Transverse colon (tissue), 4 donors: ENCODE measurements around the gene CALML3. TPM values are rescaled to one million over a fixed set of nuclear protein-coding genes. Genes with fewer than 3 reads are reported as not detected.

Experiments used
- DNase-seq: peaks from one replicate; pipeline ENCODE4 v3.0.0-alpha.2; 2019
- H3K27ac ChIP-seq, 4 donors: fragments of 200-600 bp; sonication (generic); 2 replicates each; pipeline ENCODE4 v1.5.1; 2016 to 2018; ENCODE audit warnings: inconsistent platforms in 4 of 4
- H3K27me3 ChIP-seq: fragments of 200-600 bp; sonication (generic); 2 replicates; pipeline ENCODE4 v1.5.1; 2017; ENCODE audit warnings: inconsistent platforms
- H3K36me3 ChIP-seq, 4 donors: fragments of 200-600 bp; sonication (generic); 2 replicates each; pipeline ENCODE4 v1.5.1; 2017 to 2019; ENCODE audit warnings: inconsistent platforms in 4 of 4
- H3K4me1 ChIP-seq, 4 donors: fragments of 200-600 bp; sonication (generic); 2 replicates each; pipeline ENCODE4 v1.5.1; 2017 to 2020; ENCODE audit warnings: inconsistent platforms in 4 of 4
- H3K4me3 ChIP-seq, 4 donors: fragments of 200-600 bp; sonication (generic); 1 replicate in 1 of 4; 2 replicates in 3 of 4; pipeline versions ENCODE4 v1.5.1 to v1.6.1; 2017 to 2019; ENCODE audit warnings: inconsistent platforms in 4 of 4
- H3K9me3 ChIP-seq, 2 donors: fragments of 200-600 bp; sonication (generic); 2 replicates each; pipeline ENCODE4 v1.5.1; 2017 to 2019; ENCODE audit warnings: inconsistent platforms in 2 of 2
- EP300 ChIP-seq: sonication (generic); formaldehyde crosslinking; IDR thresholded peaks from one replicate; pipeline ENCODE4 v1.6.1; 2017; ENCODE audit warnings: antibody characterized with exemption, low read depth
- POLR2A ChIP-seq: fragments of 450-650 bp; IDR thresholded peaks from one replicate; pipeline ENCODE4 v1.6.1; 2016; ENCODE audit warnings: antibody characterized with exemption, mild to moderate bottlenecking, moderate library complexity
- POLR2AphosphoS5 ChIP-seq, 3 donors: sonication (generic); formaldehyde crosslinking; IDR thresholded peaks; one replicate each; pipeline ENCODE4 v1.6.1; 2016; ENCODE audit warnings: antibody characterized with exemption in 3 of 3
- WGBS, 2 donors: methylation state at CpG; one replicate each; pipeline ENCODE4 v1.1.5; 2018; ENCODE audit warnings: low coverage in 1 of 2; 5-methylcytosine and 5-hydroxymethylcytosine counted together
- in situ Hi-C, 4 donors: fragments of 200-750 bp; cut with MboI; loops; one replicate each; pipeline versions ENCODE4 v1.15.0 to v1.15.1; 2017; ENCODE audit warnings: low sequenced_read_pairs in 3 of 4, low pct_ligation_motif_present in 1 of 4, low pct_unique_long_range_greater_than_20kb in 1 of 4
- intact Hi-C: fragments of 100-400 bp; cut with DNase I; formaldehyde crosslinking; loops from one replicate; pipeline ENCODE4 v1.15.1; 2023; ENCODE audit warnings: low total_unique reads
- total RNA-seq, 4 donors: library from RNA; depleted of rRNA; stranded (reverse); fragments of >200 nt; gene quantifications; one replicate each; pipeline ENCODE4 v1.1.0, GENCODE V29; 2016
- TF ChIP-seq, protein P1 (sequence below), 5 experiments: fragments of 200-600 bp in 3 of 5; fragments of 450-650 bp in 2 of 5; sonication (generic) in 3 of 5; IDR thresholded peaks; 1 replicate in 2 of 5; 2 replicates in 3 of 5; pipeline ENCODE4 v1.5.1; 2016 to 2017; ENCODE audit warnings: antibody characterized with exemption in 5 of 5, inconsistent platforms in 3 of 5, mild to moderate bottlenecking in 2 of 5, moderate library complexity in 1 of 5

The CALML3 gene
- total RNA-seq, 4 donors from 2014 or later: not detected

- Histone ChIP-seq H3K36me3 (no peaks in the 10 kb centered on the region), H3K4me1 (peaks cover 28 to 76% (median 53%) of the 10 kb centered on the region in 4 donors), H3K4me3 (no peak overlapping the region), H3K27ac (peak overlapping the region; percentile 86 to 93 (median 90)), H3K9me3 (no peaks in the 10 kb centered on the region), H3K27me3 (no peaks in the 10 kb centered on the region)
- WGBS, 2 donors: 72% methylated on average over 23 of the region's 23 CpGs; no CpG with 5 or more reads in 1 of the 2 donors
- peak; percentile 35 for DNase-seq
- TF ChIP-seq EP300 (no peak), POLR2A (peak; percentile 49), POLR2AphosphoS5 (IDR thresholded peaks at IDR 0.05) (peak; percentile 14 to 55 (median 20))
- TF ChIP-seq, protein P1, sequence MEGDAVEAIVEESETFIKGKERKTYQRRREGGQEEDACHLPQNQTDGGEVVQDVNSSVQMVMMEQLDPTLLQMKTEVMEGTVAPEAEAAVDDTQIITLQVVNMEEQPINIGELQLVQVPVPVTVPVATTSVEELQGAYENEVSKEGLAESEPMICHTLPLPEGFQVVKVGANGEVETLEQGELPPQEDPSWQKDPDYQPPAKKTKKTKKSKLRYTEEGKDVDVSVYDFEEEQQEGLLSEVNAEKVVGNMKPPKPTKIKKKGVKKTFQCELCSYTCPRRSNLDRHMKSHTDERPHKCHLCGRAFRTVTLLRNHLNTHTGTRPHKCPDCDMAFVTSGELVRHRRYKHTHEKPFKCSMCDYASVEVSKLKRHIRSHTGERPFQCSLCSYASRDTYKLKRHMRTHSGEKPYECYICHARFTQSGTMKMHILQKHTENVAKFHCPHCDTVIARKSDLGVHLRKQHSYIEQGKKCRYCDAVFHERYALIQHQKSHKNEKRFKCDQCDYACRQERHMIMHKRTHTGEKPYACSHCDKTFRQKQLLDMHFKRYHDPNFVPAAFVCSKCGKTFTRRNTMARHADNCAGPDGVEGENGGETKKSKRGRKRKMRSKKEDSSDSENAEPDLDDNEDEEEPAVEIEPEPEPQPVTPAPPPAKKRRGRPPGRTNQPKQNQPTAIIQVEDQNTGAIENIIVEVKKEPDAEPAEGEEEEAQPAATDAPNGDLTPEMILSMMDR (IDR thresholded peaks at IDR 0.05): no peak
- intact Hi-C loops: loop anchor here (5.0 kb wide), 1 partner anchor 271 kb away; no protein-coding TSS in a partner anchor
- in situ Hi-C loops: no loop called here
These were observed 21.3 kb downstream of the CALML3 start for GRCh38 chr10:5545778-5546710.

GRCh38 chr10:5546891-5547680 is 22.3 kb downstream of the CALML3 start:
- 41 to 57% methylated on average over 2 to 7 of the region's 7 CpGs for WGBS, 2 donors
- intact Hi-C loops (loop anchor here (5.0 kb wide), 1 partner anchor 270 kb away; no protein-coding TSS in a partner anchor), in situ Hi-C loops (no loop called here)
- Histone ChIP-seq H3K36me3 (no peaks in the 10 kb centered on the region), H3K27me3 (no peaks in the 10 kb centered on the region), H3K4me3 (peak overlapping the region in 2 of 4 donors; percentile 6 to 31), H3K9me3 (no peaks in the 10 kb centered on the region), H3K27ac (peak overlapping the region; percentile 86 to 93 (median 90)), H3K4me1 (peaks cover 28 to 78% (median 60%) of the 10 kb centered on the region in 4 donors)
- peak; percentile 88 for DNase-seq
- TF ChIP-seq POLR2AphosphoS5 (IDR thresholded peaks at IDR 0.05) (peak; percentile 66 to 92 (median 85)), POLR2A (peak; percentile 76), EP300 (peak; percentile 60)
- TF ChIP-seq, protein P1 (IDR thresholded peaks at IDR 0.05): no peak

GRCh38 chr10:5547681-5547930 is 22.8 kb downstream of the CALML3 start:
- in situ Hi-C loops: no loop called here
- DNase-seq: no peak
- no peaks in the 10 kb centered on the region for H3K9me3 ChIP-seq
- peak overlapping the region; percentile 86 to 93 (median 90) for H3K27ac ChIP-seq
- peaks cover 28 to 83% (median 64%) of the 10 kb centered on the region in 4 donors for H3K4me1 ChIP-seq
- H3K4me3 ChIP-seq: peak overlapping the region in 2 of 4 donors; percentile 6 to 31
- H3K27me3 ChIP-seq: no peaks in the 10 kb centered on the region
- TF ChIP-seq POLR2A (no peak), POLR2AphosphoS5 (IDR thresholded peaks at IDR 0.05) (no peak), EP300 (no peak)
- TF ChIP-seq, protein P1 (IDR thresholded peaks at IDR 0.05): no peak
- WGBS, 2 donors: 15% methylated on average over 4 of the region's 4 CpGs; no CpG with 5 or more reads in 1 of the 2 donors
- intact Hi-C loops: loop anchor here (5.0 kb wide), 1 partner anchor 270 kb away; no protein-coding TSS in a partner anchor
- no peaks in the 10 kb centered on the region for H3K36me3 ChIP-seq
